ENCODE results near the gene ZNF292. TPM values are rescaled to one million over a fixed set of nuclear protein-coding genes. Genes with fewer than 3 reads are reported as not detected.

The ZNF292 gene
- total and polyA plus RNA-seq, 10 of the 15 experiments (the other 5 are each of a cell fraction or from before 2014, with no cell fraction given), result 11.1 to 57.6 (median 30.6) TPM

DNA sequence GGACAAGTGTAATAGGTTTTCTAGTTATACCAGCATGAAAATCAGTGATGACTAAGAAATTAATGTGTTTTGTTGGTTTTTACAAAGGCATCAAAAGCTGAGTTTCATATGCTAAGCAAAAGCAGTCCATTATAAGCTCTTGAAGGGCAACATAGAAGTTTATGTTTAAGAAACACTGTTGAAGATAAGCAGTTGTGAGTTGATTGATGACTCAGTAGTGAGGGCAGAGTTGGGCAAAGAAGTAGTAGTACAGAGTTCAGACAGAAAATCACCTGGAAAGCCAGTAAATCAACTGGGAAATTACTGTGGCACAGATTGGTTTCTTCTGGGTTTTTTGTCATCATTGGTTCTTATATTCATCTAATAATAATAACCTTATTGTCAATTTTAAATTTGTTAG lies 89.0 kb downstream of the ZNF292 start:
- no peak for ATAC-seq
- FAIRE-seq, result no peak

More for the DNA sequence above, 89.0 kb downstream of the ZNF292 start:
- Histone ChIP-seq H3K4me1 (ENCODE audit: control insufficient read depth, insufficient read depth, low read length) (no peaks in the 10 kb centered on the region), H3K9me3 (replicated peaks; ENCODE audit: control insufficient read depth, insufficient read depth, low read length) (no peaks in the 10 kb centered on the region), H4K20me1 (ENCODE audit: control insufficient read depth, insufficient read depth) (no peaks in the 10 kb centered on the region), H3K79me2 (ENCODE audit: control insufficient read depth, insufficient read depth, low read length) (no peaks in the 10 kb centered on the region; the same call in none of the 2 replicates), H3K36me3 (ENCODE audit: control insufficient read depth in 2 of 2, insufficient read depth in 2 of 2, low read length in 1 of 2) (peaks cover 8 to 9% of the 10 kb centered on the region in 2 experiments; a peak in 3 of 4 replicates), H3K27me3 (replicated peaks in 1 of 2; ENCODE audit: control insufficient read depth in 2 of 2, insufficient read depth in 2 of 2, low read length in 1 of 2) (no peaks in the 10 kb centered on the region), H2AFZ (ENCODE audit: control insufficient read depth, low read depth, low read length) (no peak overlapping the region), H3K4me3 (no peak overlapping the region), H3K27ac (ENCODE audit: control insufficient read depth, insufficient read depth) (no peak overlapping the region), H3K4me2 (ENCODE audit: control insufficient read depth, insufficient read depth) (no peak overlapping the region), H3K9ac (ENCODE audit: control insufficient read depth, insufficient read depth, low read length) (no peak overlapping the region)
- DNase-seq (ENCODE audit: low read depth, low spot score), result no peak
- intact Hi-C loops (cut with micrococcal nuclease; ENCODE audit: unreplicated experiment) (no loop called here), in situ Hi-C loops (cut with MboI) (no loop called here)
- CTCF ChIA-PET, result interaction anchor here (0.6 to 1.9 kb wide), 3 partner anchors 33 to 165 kb away, joined by 4 to 11 read pairs (median 4); no protein-coding TSS in a partner anchor
- SMC1A ChIA-PET (ENCODE audit: uncharacterized antibody, unreplicated experiment), result interaction anchor here (0.8 to 1.3 kb wide), 7 partner anchors 8 to 163 kb away, joined by 3 read pairs; no protein-coding TSS in a partner anchor
- RAD21 ChIA-PET (ENCODE audit: unreplicated experiment), result no interaction called here
- TF ChIP-seq, protein P1, sequence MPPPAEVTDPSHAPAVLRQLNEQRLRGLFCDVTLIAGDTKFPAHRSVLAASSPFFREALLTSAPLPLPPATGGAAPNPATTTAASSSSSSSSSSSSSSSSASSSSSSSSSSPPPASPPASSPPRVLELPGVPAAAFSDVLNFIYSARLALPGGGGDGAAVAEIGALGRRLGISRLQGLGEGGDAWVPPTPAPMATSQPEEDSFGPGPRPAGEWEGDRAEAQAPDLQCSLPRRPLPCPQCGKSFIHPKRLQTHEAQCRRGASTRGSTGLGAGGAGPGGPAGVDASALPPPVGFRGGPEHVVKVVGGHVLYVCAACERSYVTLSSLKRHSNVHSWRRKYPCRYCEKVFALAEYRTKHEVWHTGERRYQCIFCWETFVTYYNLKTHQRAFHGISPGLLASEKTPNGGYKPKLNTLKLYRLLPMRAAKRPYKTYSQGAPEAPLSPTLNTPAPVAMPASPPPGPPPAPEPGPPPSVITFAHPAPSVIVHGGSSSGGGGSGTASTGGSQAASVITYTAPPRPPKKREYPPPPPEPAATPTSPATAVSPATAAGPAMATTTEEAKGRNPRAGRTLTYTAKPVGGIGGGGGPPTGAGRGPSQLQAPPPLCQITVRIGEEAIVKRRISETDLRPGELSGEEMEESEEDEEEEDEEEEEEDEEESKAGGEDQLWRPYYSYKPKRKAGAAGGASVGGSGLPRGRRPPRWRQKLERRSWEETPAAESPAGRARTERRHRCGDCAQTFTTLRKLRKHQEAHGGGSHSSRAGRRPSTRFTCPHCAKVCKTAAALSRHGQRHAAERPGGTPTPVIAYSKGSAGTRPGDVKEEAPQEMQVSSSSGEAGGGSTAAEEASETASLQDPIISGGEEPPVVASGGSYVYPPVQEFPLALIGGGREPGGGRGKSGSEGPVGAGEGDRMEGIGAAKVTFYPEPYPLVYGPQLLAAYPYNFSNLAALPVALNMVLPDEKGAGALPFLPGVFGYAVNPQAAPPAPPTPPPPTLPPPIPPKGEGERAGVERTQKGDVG (CRISPR knock-in tag; IDR thresholded peaks at IDR 0.05), result no peak
- TF ChIP-seq TCF7 (IDR thresholded peaks at IDR 0.05; ENCODE audit: borderline replicate concordance) (no peak), CREM (IDR thresholded peaks at IDR 0.05; ENCODE audit: low read depth) (no peak), RB1 (IDR thresholded peaks at IDR 0.05; ENCODE audit: borderline replicate concordance) (no peak), KDM1A (IDR thresholded peaks at IDR 0.05; ENCODE audit: borderline replicate concordance) (no peak), ZNF207 (IDR thresholded peaks at IDR 0.05; ENCODE audit: borderline replicate concordance) (no peak), CHD1 (IDR thresholded peaks at IDR 0.05; ENCODE audit: low read depth, low read length) (no peak), BCL11A (IDR thresholded peaks at IDR 0.05; ENCODE audit: low read depth, low read length) (no peak), ASH2L (IDR thresholded peaks at IDR 0.05; ENCODE audit: borderline replicate concordance, low read depth) (no peak), RUNX3 (IDR thresholded peaks at IDR 0.05; ENCODE audit: low read length) (no peak), E2F8 (IDR thresholded peaks at IDR 0.05; ENCODE audit: low read depth, partially characterized antibody) (no peak), IKZF2 (IDR thresholded peaks at IDR 0.05) (no peak), TARDBP (IDR thresholded peaks at IDR 0.05; ENCODE audit: borderline replicate concordance) (no peak), BMI1 (IDR thresholded peaks at IDR 0.05; ENCODE audit: borderline replicate concordance) (no peak), IRF3 (IDR thresholded peaks at IDR 0.05) (no peak), ZBED1 (IDR thresholded peaks at IDR 0.05; ENCODE audit: borderline replicate concordance) (no peak), POU2F2 (IDR thresholded peaks at IDR 0.05; ENCODE audit: borderline replicate concordance, low read depth, low read length) (no peak), POLR2AphosphoS5 (IDR thresholded peaks at IDR 0.05; ENCODE audit: low read length) (no peak), BACH1 (IDR thresholded peaks at IDR 0.05; ENCODE audit: borderline replicate concordance) (no peak), POLR2AphosphoS2 (IDR thresholded peaks at IDR 0.05; ENCODE audit: low read depth, low read length) (no peak)
- POLR2A ChIA-PET, result no interaction called here
- no TSS peak for BruUV-seq (replicated peaks)
